GM13976 (cell line): ENCODE data around the gene DNAH8.
A peak's percentile ranks its signal among the peaks of the same experiment; 100 is the strongest.

ENCODE experiments used
- DNase-seq: peaks from one replicate; pipeline ENCODE4 v3.0.0; 2012; ENCODE audit warnings: low spot score
- in situ Hi-C: fragments of 300-500 bp; cut with MboI; formaldehyde crosslinking; loops from one replicate; pipeline ENCODE4 v1.12.0; 2022; ENCODE audit warnings: low sequenced_read_pairs, mixed read lengths, inconsistent platforms; ENCODE audit not compliant: unreplicated experiment
- TF ChIP-seq, protein P1 (sequence below): IDR thresholded peaks from 2 replicates; pipeline ENCODE4 v1.5.1; 2012; ENCODE audit warnings: borderline replicate concordance, mild to moderate bottlenecking; ENCODE audit not compliant: insufficient read depth; ENCODE audit errors: extremely low read depth, missing control alignments, control extremely low read depth

The DNAH8 gene

GRCh38 chr6:38755874-38756273 is 40.8 kb downstream of the DNAH8 start:
- no peak for DNase-seq
- TF ChIP-seq, protein P1, sequence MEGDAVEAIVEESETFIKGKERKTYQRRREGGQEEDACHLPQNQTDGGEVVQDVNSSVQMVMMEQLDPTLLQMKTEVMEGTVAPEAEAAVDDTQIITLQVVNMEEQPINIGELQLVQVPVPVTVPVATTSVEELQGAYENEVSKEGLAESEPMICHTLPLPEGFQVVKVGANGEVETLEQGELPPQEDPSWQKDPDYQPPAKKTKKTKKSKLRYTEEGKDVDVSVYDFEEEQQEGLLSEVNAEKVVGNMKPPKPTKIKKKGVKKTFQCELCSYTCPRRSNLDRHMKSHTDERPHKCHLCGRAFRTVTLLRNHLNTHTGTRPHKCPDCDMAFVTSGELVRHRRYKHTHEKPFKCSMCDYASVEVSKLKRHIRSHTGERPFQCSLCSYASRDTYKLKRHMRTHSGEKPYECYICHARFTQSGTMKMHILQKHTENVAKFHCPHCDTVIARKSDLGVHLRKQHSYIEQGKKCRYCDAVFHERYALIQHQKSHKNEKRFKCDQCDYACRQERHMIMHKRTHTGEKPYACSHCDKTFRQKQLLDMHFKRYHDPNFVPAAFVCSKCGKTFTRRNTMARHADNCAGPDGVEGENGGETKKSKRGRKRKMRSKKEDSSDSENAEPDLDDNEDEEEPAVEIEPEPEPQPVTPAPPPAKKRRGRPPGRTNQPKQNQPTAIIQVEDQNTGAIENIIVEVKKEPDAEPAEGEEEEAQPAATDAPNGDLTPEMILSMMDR, result no peak
- in situ Hi-C loops, result no loop called here

GRCh38 chr6:38760097-38760496 is 45.0 kb downstream of the DNAH8 start:
- in situ Hi-C loops, result no loop called here
- TF ChIP-seq, protein P1, result no peak
- DNase-seq, result no peak

DNA sequence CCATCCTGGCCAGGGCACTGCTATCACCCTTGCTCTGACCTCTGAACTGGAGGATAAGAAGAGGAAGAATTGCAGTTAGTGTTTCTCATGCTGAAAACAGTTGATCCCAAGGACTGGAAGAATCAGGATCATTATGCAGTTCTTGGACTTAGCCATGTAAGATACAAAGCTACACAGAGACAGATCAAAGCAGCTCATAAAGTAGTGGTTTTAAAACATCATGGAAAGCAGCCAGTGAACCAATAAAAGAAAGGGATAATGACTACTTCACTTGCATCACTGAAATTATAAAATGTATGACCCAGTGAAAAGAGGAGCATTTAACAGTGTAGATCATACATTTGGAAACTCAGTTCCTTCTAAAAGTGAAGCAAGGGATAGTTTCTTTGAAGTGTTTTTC is 47.7 kb downstream of the DNAH8 start:
- TF ChIP-seq, protein P1, result no peak
- in situ Hi-C loops, result no loop called here
- no peak for DNase-seq

- TF ChIP-seq, protein P1, result no peak
- DNase-seq, result no peak
- in situ Hi-C loops, result no loop called here
Observed at GRCh38 chr6:38767560-38767959, 52.4 kb downstream of the DNAH8 start.

GRCh38 chr6:38773338-38773737 is 58.2 kb downstream of the DNAH8 start:
- in situ Hi-C loops, result no loop called here
- TF ChIP-seq, protein P1, result peak; percentile 43
- DNase-seq, result peak; percentile 37

DNA sequence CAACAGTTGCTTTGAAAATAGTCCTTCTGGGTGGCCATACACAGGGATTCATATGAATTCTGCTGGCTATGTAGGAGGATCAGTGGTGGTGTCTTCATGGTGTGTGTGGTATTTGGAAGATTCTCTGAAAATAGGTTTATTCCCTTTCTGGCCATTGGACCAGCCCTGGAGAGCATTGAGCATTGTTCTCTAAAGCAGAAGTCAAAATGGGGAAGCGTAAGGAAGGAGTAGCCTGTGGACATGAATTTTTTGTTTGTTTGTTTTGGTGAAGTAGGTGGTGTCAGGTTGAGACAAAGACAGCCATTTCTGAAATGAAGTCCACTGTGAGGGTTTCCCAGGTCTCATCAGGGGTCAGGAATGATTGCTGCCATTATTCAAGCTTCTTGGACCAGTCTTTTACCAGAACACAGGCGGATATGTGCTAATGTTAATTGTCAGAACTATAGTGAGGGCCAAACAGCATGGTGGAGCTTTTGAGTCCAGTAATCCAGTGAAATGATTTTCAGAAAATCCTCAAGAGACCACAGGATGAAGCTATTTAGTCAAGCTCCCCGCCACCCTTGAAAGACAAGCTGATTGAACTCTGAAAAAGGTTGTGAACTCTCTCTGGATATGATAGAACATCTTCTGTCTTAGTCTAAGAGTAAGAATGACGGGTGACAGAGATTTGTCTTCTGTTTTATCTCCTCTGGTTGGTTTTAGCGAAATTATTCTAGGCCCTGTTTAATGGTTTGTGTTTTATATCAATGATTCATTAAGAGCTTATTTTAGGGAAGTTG is 60.0 kb downstream of the DNAH8 start:
- TF ChIP-seq, protein P1, result no peak
- no peak for DNase-seq
- in situ Hi-C loops, result no loop called here
